Measurements from ENCODE around the gene NACC2. TPM values are rescaled to one million over a fixed set of nuclear protein-coding genes. Genes with fewer than 3 reads are reported as not detected.

Gene NACC2
- total and polyA plus RNA-seq, 2 experiments from 2014 or later, result 3.8 to 20.8 TPM

GRCh38 chr9:136137321-136138265, 42.5 kb upstream of the NACC2 start:
- TF ChIP-seq EZH2 (IDR thresholded peaks at IDR 0.05; ENCODE audit: low read depth, unreplicated experiment) (no peak), REST (IDR thresholded peaks at IDR 0.05; ENCODE audit: unreplicated experiment) (no peak), ETS1 (IDR thresholded peaks at IDR 0.05) (no peak), EZH2phosphoT487 (IDR thresholded peaks at IDR 0.05; ENCODE audit: unreplicated experiment) (no peak), POLR2AphosphoS5 (IDR thresholded peaks at IDR 0.05; ENCODE audit: low read depth) (no peak), STAT1 (IDR thresholded peaks at IDR 0.05; ENCODE audit: unreplicated experiment) (no peak), CREB1 (CRISPR knock-in tag; IDR thresholded peaks at IDR 0.05; ENCODE audit: low read depth) (no peak), ZNF114 (CRISPR knock-in tag; IDR thresholded peaks at IDR 0.05) (no peak), JUNB (IDR thresholded peaks at IDR 0.05; ENCODE audit: unreplicated experiment) (no peak), NANOG (IDR thresholded peaks at IDR 0.05; ENCODE audit: borderline replicate concordance) (no peak), ZNF331 (CRISPR knock-in tag; IDR thresholded peaks at IDR 0.05; ENCODE audit: low read depth) (no peak), CTCF (conservative IDR thresholded peaks at IDR 0.05; ENCODE audit: low read depth in 2 of 2) (no peak), ZNF462 (CRISPR knock-in tag; IDR thresholded peaks at IDR 0.05) (no peak)
- H3K27me3 ChIP-seq (ENCODE audit: insufficient read depth), result peaks cover 16% of the 10 kb centered on the region
- no peak overlapping the region for H3K4me3 ChIP-seq
- H4K20me1 ChIP-seq (replicated peaks; ENCODE audit: insufficient read depth), result no peaks in the 10 kb centered on the region
- H3F3A ChIP-seq (replicated peaks; ENCODE audit: low read depth), result no peaks in the 10 kb centered on the region
- no peak overlapping the region for H3K4me3 Mint-ChIP-seq
- H3K4me1 Mint-ChIP-seq, result peaks cover 13% of the 10 kb centered on the region
- H3K27me3 Mint-ChIP-seq (ENCODE audit: insufficient read depth, low read depth, poor library complexity), result peaks cover 15% of the 10 kb centered on the region
- no peaks in the 10 kb centered on the region for H3K79me2 ChIP-seq (replicated peaks; ENCODE audit: insufficient read depth)
- no peaks in the 10 kb centered on the region for H3K36me3 ChIP-seq (ENCODE audit: insufficient read depth)
- H3K27ac ChIP-seq (ENCODE audit: low read depth), result no peak overlapping the region
- H2AFZ ChIP-seq, result no peak overlapping the region
- no peaks in the 10 kb centered on the region for H3K9me2 ChIP-seq (ENCODE audit: insufficient read depth)
- no peaks in the 10 kb centered on the region; the same call in 2 of the 3 replicates for H3K9me3 Mint-ChIP-seq
- peaks cover 9% of the 10 kb centered on the region for H3K4me1 ChIP-seq (ENCODE audit: insufficient read depth)
- H3K36me3 Mint-ChIP-seq (ENCODE audit: low read depth), result no peaks in the 10 kb centered on the region
- H3K27ac Mint-ChIP-seq, result no peak overlapping the region
- DNase-seq (ENCODE audit: low spot score) (no peak), ATAC-seq (no peak)
- no peak overlapping the region for H3K4me2 ChIP-seq
